ENCODE data around the gene MINDY4. TPM values are rescaled to one million over a fixed set of nuclear protein-coding genes. Genes with fewer than 3 reads are reported as not detected.

Gene MINDY4
- total RNA-seq, 2 experiments from 2014 or later: 1.3 to 1.7 TPM

DNA sequence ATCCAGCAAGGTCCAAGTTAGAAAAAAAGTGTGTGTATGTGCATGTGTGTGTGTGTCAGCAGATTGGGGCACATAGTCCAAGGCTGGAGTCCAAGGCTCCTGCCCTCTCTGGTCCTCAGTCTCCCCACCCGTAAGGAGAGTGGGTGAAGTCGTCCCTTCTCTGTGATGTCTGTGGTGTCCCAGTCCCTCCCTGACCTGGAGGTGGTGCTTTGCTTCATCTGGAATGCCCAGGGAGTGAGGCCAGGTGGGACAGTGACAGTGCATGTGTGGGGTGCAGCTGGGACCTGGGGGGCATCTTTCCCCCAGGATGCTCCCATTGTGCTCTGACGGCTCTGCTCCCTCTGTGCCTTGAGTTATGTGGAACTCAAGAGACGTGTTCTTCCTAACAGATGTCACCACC is 158.5 kb downstream of the MINDY4 start:
- no peaks in the 10 kb centered on the region for H3K27me3 Mint-ChIP-seq
- no peaks in the 10 kb centered on the region for H3K36me3 Mint-ChIP-seq (ENCODE audit: low read depth)
- H3K9me3 Mint-ChIP-seq: peaks cover 3% of the 10 kb centered on the region
- TF ChIP-seq, protein P1, sequence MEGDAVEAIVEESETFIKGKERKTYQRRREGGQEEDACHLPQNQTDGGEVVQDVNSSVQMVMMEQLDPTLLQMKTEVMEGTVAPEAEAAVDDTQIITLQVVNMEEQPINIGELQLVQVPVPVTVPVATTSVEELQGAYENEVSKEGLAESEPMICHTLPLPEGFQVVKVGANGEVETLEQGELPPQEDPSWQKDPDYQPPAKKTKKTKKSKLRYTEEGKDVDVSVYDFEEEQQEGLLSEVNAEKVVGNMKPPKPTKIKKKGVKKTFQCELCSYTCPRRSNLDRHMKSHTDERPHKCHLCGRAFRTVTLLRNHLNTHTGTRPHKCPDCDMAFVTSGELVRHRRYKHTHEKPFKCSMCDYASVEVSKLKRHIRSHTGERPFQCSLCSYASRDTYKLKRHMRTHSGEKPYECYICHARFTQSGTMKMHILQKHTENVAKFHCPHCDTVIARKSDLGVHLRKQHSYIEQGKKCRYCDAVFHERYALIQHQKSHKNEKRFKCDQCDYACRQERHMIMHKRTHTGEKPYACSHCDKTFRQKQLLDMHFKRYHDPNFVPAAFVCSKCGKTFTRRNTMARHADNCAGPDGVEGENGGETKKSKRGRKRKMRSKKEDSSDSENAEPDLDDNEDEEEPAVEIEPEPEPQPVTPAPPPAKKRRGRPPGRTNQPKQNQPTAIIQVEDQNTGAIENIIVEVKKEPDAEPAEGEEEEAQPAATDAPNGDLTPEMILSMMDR (IDR thresholded peaks at IDR 0.05): no peak
- DNase-seq: no peak
- intact Hi-C loops (cut with micrococcal nuclease): no loop called here
- H3K27ac Mint-ChIP-seq: no peak overlapping the region
- no peaks in the 10 kb centered on the region for H3K4me1 Mint-ChIP-seq (ENCODE audit: low read depth)
- no peak for ATAC-seq
- no peak overlapping the region for H3K4me3 Mint-ChIP-seq
- ChIA-PET POLR2A (no interaction called here), CTCF (interaction anchor here (0.8 to 1.9 kb wide), 3 partner anchors 9 to 139 kb away, joined by 3 to 17 read pairs (median 3); no protein-coding TSS in a partner anchor)

DNA sequence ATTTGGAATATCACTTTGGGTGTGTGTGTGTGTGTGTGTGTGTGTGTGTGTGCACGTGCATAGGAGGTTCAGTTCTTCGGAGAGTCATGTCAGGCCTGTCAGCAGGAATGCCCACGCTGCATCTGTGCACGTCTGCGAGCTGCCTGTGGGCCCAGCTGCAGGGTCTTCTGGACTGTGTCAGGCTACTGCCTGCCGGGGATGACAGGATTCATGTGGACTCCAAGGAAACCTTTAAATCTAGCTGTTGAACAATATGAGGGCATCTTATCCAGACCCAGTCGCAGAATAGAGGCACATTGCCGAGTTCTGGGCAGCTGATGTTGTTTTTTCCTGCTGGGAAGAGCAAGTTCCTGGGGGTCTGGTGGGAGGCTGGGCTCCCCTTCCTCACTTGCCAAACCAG is 159.4 kb downstream of the MINDY4 start:
- Mint-ChIP-seq H3K4me3 (no peak overlapping the region), H3K4me1 (ENCODE audit: low read depth) (no peaks in the 10 kb centered on the region), H3K27me3 (no peaks in the 10 kb centered on the region), H3K9me3 (peaks cover 3% of the 10 kb centered on the region), H3K36me3 (ENCODE audit: low read depth) (no peaks in the 10 kb centered on the region), H3K27ac (no peak overlapping the region)
- TF ChIP-seq, protein P1 (IDR thresholded peaks at IDR 0.05): no peak
- DNase-seq: no peak
- no peak for ATAC-seq
- intact Hi-C loops (cut with micrococcal nuclease): no loop called here
- CTCF ChIA-PET: interaction anchor here (0.8 to 1.9 kb wide), 2 partner anchors 8 to 140 kb away, joined by 3 to 17 read pairs; no protein-coding TSS in a partner anchor
- POLR2A ChIA-PET: no interaction called here

DNA sequence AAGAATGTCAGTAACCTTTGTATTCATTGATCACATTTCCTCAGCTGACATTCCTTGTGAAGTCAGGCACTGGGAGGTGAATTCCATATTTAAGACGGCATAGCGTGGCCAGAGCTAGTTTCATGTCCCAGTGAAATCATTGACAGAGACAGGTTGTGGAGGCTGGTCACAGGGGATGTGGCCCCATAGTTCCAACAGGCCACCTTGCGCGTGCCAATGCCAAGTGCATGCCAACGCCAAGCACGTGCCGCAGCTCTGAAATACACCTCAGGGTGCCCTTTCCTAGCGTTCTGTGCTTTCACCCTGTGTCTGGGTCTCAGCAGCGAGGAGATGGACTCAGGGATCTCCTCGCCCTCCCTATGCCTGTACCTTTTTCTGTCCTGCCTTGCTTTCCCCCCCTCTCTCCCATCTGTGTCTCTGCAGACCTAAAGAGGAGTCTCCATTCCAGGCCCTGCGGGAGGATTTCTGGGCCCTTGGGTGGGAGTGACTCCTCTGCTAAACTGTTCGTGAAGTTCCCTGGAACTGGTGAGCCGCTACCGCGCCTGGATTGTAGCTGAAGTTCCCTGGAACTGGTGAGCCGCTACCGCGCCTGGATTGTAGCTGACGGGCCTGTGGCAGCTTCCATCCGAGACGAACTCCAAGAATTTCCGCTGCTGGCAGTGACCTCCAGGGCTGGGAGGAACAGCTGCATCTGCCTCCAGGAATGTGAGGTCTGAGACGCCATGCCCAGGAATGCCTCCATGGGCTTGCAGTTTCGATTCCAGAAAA is 160.1 kb downstream of the MINDY4 start:
- H3K36me3 Mint-ChIP-seq (ENCODE audit: low read depth): no peaks in the 10 kb centered on the region
- no peaks in the 10 kb centered on the region for H3K4me1 Mint-ChIP-seq (ENCODE audit: low read depth)
- no peak for ATAC-seq
- H3K4me3 Mint-ChIP-seq: no peak overlapping the region
- CTCF ChIA-PET: interaction anchor here (1.9 kb wide), 1 partner anchor 8 kb away, joined by 17 read pairs; no protein-coding TSS in a partner anchor
- POLR2A ChIA-PET: no interaction called here
- intact Hi-C loops (cut with micrococcal nuclease): no loop called here
- TF ChIP-seq, protein P1 (IDR thresholded peaks at IDR 0.05): no peak
- H3K9me3 Mint-ChIP-seq: peaks cover 3% of the 10 kb centered on the region
- DNase-seq: no peak
- no peak overlapping the region for H3K27ac Mint-ChIP-seq
- H3K27me3 Mint-ChIP-seq: no peaks in the 10 kb centered on the region

DNA sequence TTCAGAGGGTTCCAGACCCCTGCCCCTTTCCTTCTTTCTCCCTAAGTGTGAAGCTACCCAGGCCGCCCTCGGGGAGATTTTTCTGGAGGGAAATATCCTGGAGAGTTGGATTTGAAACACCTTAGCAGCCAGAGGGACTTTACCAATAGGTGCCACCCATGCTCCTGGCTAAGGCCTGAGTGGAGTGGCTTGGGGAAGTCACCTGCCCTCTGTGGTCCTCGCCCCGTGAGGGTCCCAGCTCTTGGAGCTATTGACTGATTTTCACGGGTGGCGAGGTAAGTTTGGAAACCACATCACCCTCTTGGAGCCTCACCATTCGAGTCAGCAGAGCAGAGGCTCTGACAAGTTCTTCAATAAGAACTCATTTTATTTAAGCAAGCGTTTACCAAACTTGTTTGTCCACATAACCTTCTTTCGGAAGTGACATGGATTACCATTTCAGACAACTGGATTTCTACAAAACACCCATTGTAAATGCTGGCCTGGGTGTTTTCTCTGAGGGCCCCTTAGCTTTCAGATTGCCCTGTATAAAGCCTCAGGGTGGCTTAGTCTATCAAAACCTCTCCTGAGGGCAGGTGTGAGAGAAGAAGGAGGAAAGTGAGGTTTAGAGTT is 160.8 kb downstream of the MINDY4 start:
- H3K27me3 Mint-ChIP-seq: no peaks in the 10 kb centered on the region
- no peak overlapping the region for H3K4me3 Mint-ChIP-seq
- H3K4me1 Mint-ChIP-seq (ENCODE audit: low read depth): no peaks in the 10 kb centered on the region
- DNase-seq (no peak), ATAC-seq (no peak)
- POLR2A ChIA-PET: no interaction called here
- H3K27ac Mint-ChIP-seq: no peak overlapping the region
- intact Hi-C loops (cut with micrococcal nuclease): no loop called here
- CTCF ChIA-PET: no interaction called here
- no peaks in the 10 kb centered on the region for H3K9me3 Mint-ChIP-seq
- TF ChIP-seq, protein P1 (IDR thresholded peaks at IDR 0.05): no peak
- H3K36me3 Mint-ChIP-seq (ENCODE audit: low read depth): no peaks in the 10 kb centered on the region

DNA sequence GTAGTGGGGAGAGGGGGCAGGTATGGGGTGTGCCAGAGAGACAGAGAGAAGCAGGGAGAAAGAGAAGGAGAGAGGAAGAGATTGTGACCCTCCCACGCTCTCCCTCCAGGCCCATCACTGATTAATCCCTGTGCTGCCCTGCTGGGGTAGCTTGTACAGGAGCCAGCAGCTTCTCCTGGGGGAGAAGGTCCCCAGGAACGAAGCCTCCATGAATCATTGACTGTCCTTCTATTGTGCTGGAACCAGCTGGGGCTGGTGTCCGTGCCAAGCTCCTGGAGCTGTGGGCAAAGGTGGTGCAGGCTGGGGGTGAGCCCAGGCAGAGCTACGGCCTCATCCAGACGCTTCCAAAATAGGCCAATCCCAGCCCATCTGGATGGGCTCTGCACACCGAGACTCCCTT is 161.3 kb downstream of the MINDY4 start:
- no peak for DNase-seq
- POLR2A ChIA-PET: no interaction called here
- H3K4me3 Mint-ChIP-seq: no peak overlapping the region
- H3K27me3 Mint-ChIP-seq: no peaks in the 10 kb centered on the region
- no peak for ATAC-seq
- TF ChIP-seq, protein P1 (IDR thresholded peaks at IDR 0.05): no peak
- H3K27ac Mint-ChIP-seq: no peak overlapping the region
- CTCF ChIA-PET: no interaction called here
- intact Hi-C loops (cut with micrococcal nuclease): no loop called here
- H3K36me3 Mint-ChIP-seq (ENCODE audit: low read depth): no peaks in the 10 kb centered on the region
- H3K4me1 Mint-ChIP-seq (ENCODE audit: low read depth): no peaks in the 10 kb centered on the region
- H3K9me3 Mint-ChIP-seq: no peaks in the 10 kb centered on the region
